Inflammatory macrophage treated with lipopolysaccharide for 4 hours (primary cell): Measurements from ENCODE around the gene MORN5.

ENCODE experiments used
- DNase-seq: peaks from one replicate; pipeline ENCODE4 v3.0.0-alpha.2; 2020

MORN5 gene

DNA sequence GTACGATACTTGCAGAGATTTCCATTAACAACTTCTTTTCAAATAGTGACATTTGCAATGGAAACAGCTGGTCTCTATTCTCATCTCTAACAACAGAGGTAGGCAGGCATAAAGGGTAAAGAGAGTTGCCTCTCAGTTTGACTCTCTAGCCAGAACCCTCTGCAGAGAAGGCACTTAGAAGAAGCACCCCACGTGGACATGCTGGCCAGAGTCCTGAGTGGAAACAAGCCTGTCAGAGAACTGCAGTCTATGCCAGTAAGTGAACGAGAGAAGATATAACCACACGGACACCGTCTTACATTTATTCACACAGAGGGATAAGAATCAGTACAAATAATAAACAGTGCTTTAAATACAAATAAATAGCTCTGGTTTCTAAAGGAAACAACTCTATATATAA is 80.0 kb downstream of the MORN5 start:
- DNase-seq: no peak

DNA sequence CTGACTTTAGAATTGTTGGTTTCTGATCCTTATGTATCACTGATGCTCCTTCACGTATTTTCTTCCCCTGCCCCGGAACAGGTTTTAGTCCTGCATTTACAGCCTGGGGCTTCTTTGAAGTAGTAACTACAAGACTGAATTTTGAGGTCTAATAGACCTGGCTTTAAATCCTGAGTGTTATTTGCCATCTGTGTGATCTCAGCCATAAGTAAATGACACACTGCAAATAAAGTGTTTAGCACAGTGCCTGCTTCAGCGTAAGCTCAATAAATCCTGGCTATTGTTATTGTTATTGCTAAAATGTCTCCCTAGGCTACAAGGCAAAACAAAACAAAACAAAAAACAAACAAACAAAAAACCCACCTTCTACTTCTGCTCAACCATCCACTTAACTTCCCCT is 84.6 kb downstream of the MORN5 start:
- DNase-seq: no peak

DNA sequence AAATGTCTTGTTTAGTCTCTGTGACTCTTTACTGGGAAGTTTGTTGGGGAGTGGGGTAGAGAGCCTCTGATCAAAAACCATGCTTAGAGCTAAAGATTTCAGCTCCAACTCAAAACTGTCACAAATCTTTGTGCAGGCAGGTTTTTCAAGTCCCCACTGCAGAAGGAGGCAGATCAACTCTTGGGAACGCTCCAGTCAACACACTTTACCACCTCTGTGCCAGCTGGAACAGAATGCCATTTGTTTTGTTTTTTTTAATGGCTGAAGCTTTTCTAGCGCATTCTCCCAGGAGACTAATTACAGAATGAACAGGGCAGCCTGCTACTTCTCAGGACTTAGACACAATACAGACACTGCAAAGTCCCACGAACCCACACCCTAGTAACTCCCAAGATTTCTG is 87.0 kb downstream of the MORN5 start:
- no peak for DNase-seq

DNA sequence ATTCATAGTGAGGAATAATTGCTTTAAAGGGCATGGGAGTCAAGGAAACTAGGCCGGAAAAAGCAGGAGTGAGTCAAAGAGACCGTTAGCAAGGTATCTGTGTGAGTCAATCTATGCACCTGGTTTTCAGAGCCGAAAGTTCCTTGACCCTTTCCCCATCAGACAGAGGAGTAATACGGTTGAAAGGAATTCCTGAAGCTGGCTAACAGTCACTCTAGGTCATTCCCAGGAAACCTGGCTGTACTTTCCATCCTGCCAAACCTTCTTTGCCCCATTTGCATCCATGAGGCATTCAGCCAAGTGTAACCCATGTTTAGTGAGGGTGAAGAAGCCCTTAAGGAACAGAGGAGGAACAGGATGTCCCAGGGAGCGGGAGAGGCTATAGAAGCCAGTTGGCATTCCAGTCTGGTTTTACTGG is 88.7 kb downstream of the MORN5 start:
- DNase-seq: no peak
